Activated T-helper 2 cell treated with anti-CD3 and anti-CD28 coated beads, Interferon-gamma antibody, Interleukin-2, Interleukin-4, amounts not matched to agents 10 μg/mL and 5 μg/mL and 100 μg/mL, durations not matched to agents 14 hours and 24 hours and 36 hours (primary cell): ENCODE results near the gene NRP2. TPM values are rescaled to one million over a fixed set of nuclear protein-coding genes. Genes with fewer than 3 reads are reported as not detected.

Experiments
- DNase-seq: peaks from one replicate; pipeline ENCODE4 v3.0.0; 2021; ENCODE audit warnings: low spot score
- H3K27ac Mint-ChIP-seq: one replicate; pipeline ENCODE4 v1.8.0; 2021; ENCODE audit warnings: mixed read lengths
- H3K27me3 Mint-ChIP-seq: one replicate; pipeline ENCODE4 v1.8.0; 2021; ENCODE audit warnings: low read depth, mixed read lengths
- H3K36me3 Mint-ChIP-seq: one replicate; pipeline ENCODE4 v1.8.0; 2021; ENCODE audit warnings: low read depth, mixed read lengths
- H3K4me1 Mint-ChIP-seq: one replicate; pipeline ENCODE4 v1.8.0; 2021; ENCODE audit warnings: low read depth, mixed read lengths
- H3K4me3 Mint-ChIP-seq: one replicate; pipeline ENCODE4 v1.8.0; 2021; ENCODE audit warnings: low read depth, mild to moderate bottlenecking, moderate library complexity, mixed read lengths
- H3K9me3 Mint-ChIP-seq: one replicate; pipeline ENCODE4 v1.8.0; 2021; ENCODE audit warnings: mixed read lengths
- intact Hi-C: fragments of 100-400 bp; cut with micrococcal nuclease; formaldehyde crosslinking; loops from one replicate; pipeline ENCODE4 v1.15.1; 2023
- total RNA-seq: library from RNA; stranded (reverse); gene quantifications from 2 replicates; pipeline ENCODE4 v1.2.3, GENCODE V29; 2022

NRP2 gene
- total RNA-seq, 1 donor from 2014 or later, result 61.7 TPM

- Mint-ChIP-seq H3K4me3 (no peak overlapping the region), H3K9me3 (no peaks in the 10 kb centered on the region), H3K27me3 (peaks cover 24% of the 10 kb centered on the region), H3K4me1 (no peaks in the 10 kb centered on the region), H3K27ac (no peak overlapping the region), H3K36me3 (no peaks in the 10 kb centered on the region)
- intact Hi-C loops, result no loop called here
- no peak for DNase-seq
Observed at GRCh38 chr2:205837663-205838062, 155.4 kb downstream of the NRP2 start.

GRCh38 chr2:205845446-205845845, 163.1 kb downstream of the NRP2 start:
- intact Hi-C loops, result no loop called here
- H3K9me3 Mint-ChIP-seq, result no peaks in the 10 kb centered on the region

More at GRCh38 chr2:205845446-205845845, 163.1 kb downstream of the NRP2 start:
- no peak overlapping the region for H3K4me3 Mint-ChIP-seq
- H3K27me3 Mint-ChIP-seq, result peaks cover 17% of the 10 kb centered on the region
- no peak overlapping the region for H3K27ac Mint-ChIP-seq
- DNase-seq, result no peak
- H3K36me3 Mint-ChIP-seq, result no peaks in the 10 kb centered on the region
- no peaks in the 10 kb centered on the region for H3K4me1 Mint-ChIP-seq
